Karpas-422 (cell line): ENCODE measurements around the gene SORCS2. TPM values are rescaled to one million over a fixed set of nuclear protein-coding genes. Genes with fewer than 3 reads are reported as not detected.

Source experiments
- DNase-seq: peaks from one replicate; pipeline ENCODE4 v3.0.0-alpha.2; 2015
- H2AFZ ChIP-seq: fragments of 200-600 bp; sonication (generic); 2 replicates; pipeline ENCODE4 v1.6.1; 2014; ENCODE audit warnings: antibody characterized with exemption, low read length, mixed read lengths
- H3K27ac ChIP-seq: fragments of 200-600 bp; sonication (generic); 2 replicates; pipeline ENCODE4 v1.5.1; 2014; ENCODE audit warnings: mild to moderate bottlenecking, low read length, moderate library complexity
- H3K27me3 ChIP-seq: fragments of 200-600 bp; sonication (generic); 2 replicates; pipeline ENCODE4 v1.6.1; 2014; ENCODE audit warnings: low read length, mixed read lengths
- H3K36me3 ChIP-seq: fragments of 200-600 bp; sonication (generic); 2 replicates; pipeline ENCODE4 v1.6.1; 2014; ENCODE audit warnings: low read length, mixed read lengths; ENCODE audit not compliant: insufficient read depth
- H3K4me1 ChIP-seq: fragments of 200-600 bp; sonication (generic); 2 replicates; pipeline ENCODE4 v1.6.1; 2014; ENCODE audit warnings: mild to moderate bottlenecking, low read length, mixed read lengths
- H3K4me2 ChIP-seq: fragments of 200-600 bp; sonication (generic); 2 replicates; pipeline ENCODE4 v1.6.1; 2014; ENCODE audit warnings: low read length, low read depth, mild to moderate bottlenecking; ENCODE audit not compliant: poor library complexity, severe bottlenecking
- H3K4me3 ChIP-seq: fragments of 200-600 bp; sonication (generic); 2 replicates; pipeline ENCODE4 v1.5.1; 2014; ENCODE audit warnings: mild to moderate bottlenecking, antibody characterized with exemption, low read length, mixed read lengths
- H3K79me2 ChIP-seq: fragments of 200-600 bp; sonication (generic); 2 replicates; pipeline ENCODE4 v1.6.1; 2014; ENCODE audit warnings: mild to moderate bottlenecking, low read length, mixed read lengths
- H3K9ac ChIP-seq: fragments of 200-600 bp; sonication (generic); 2 replicates; pipeline ENCODE4 v1.6.0; 2014; ENCODE audit warnings: low read length
- H3K9me2 ChIP-seq: fragments of 200-600 bp; sonication (generic), shearing (Covaris generic); replicated peaks from 2 replicates; pipeline ENCODE4 v1.6.0; 2014; ENCODE audit warnings: mild to moderate bottlenecking, low read length, moderate library complexity; ENCODE audit not compliant: insufficient read depth
- H3K9me3 ChIP-seq: fragments of 300-700, 200-600 bp; sonication (generic); 2 replicates; pipeline ENCODE4 v1.6.1; 2014; ENCODE audit warnings: low read length, mixed read lengths
- H4K20me1 ChIP-seq: fragments of 200-600 bp; sonication (generic); 2 replicates; pipeline ENCODE4 v1.6.1; 2014; ENCODE audit warnings: mild to moderate bottlenecking, antibody characterized with exemption, low read length, low read depth; ENCODE audit not compliant: insufficient read depth
- total RNA-seq: library from RNA; depleted of rRNA; stranded (reverse); fragments of >200 nt; shearing (Covaris generic); gene quantifications from 2 replicates; pipeline ENCODE4 v1.2.3, GENCODE V29; 2014; ENCODE audit warnings: low replicate concordance

Gene SORCS2
- total RNA-seq, 1 experiment from 2014 or later: not detected

DNA sequence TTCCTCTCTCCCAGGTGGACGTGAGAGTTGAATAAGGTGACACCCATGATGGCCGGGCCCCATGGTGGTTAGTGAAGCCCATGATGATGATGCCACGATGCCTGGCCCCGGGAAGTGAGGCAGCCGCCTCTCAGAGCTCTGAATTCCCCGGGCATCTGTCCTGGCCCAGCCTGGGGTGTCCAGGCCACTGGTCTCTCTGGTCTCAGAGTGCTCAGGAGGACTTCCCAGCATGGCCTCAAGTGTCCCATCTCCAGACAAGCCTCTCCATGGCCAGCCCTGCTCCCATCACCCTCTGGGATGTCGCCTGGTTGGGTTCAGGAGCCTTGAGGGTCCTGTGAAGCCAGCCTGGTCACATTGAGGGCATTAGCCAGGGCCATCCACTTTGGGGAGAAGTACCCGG is 267.1 kb downstream of the SORCS2 start:
- Histone ChIP-seq H2AFZ (no peak overlapping the region), H3K79me2 (no peaks in the 10 kb centered on the region), H4K20me1 (no peaks in the 10 kb centered on the region)

DNA sequence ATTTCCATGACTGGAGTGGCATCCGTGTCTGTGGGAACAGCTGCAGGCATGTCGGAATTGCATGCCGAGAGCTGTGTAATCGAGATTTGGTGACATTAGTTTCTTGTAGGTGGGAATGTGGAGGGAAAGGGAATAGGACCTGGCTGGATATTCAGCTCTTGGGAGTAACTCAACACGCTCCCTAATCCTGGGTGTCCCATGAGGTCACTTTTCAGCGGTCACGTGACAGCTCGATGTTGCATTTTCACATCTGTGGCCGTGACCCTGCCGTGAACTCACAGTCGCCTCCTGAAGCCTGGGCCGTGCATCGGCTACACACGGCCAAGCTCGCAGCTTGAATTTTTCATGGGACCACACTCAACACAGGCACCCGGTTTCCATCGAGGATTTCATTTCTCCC is 268.2 kb downstream of the SORCS2 start:
- Histone ChIP-seq H3K36me3 (no peaks in the 10 kb centered on the region), H3K9ac (no peak overlapping the region), H3K4me1 (no peaks in the 10 kb centered on the region), H3K9me2 (no peaks in the 10 kb centered on the region), H2AFZ (no peak overlapping the region), H3K9me3 (no peaks in the 10 kb centered on the region), H3K4me2 (no peak overlapping the region), H3K79me2 (no peaks in the 10 kb centered on the region), H3K27ac (no peak overlapping the region), H4K20me1 (no peaks in the 10 kb centered on the region), H3K4me3 (no peak overlapping the region), H3K27me3 (no peaks in the 10 kb centered on the region)
- DNase-seq: no peak

More for the DNA sequence above, 267.1 kb downstream of the SORCS2 start:
- H3K27ac ChIP-seq: no peak overlapping the region
- no peak for DNase-seq
- H3K4me2 ChIP-seq: no peak overlapping the region
- H3K36me3 ChIP-seq: no peaks in the 10 kb centered on the region
- no peaks in the 10 kb centered on the region for H3K4me1 ChIP-seq
- no peak overlapping the region for H3K9ac ChIP-seq
- H3K27me3 ChIP-seq: no peaks in the 10 kb centered on the region
- H3K4me3 ChIP-seq: no peak overlapping the region
- no peaks in the 10 kb centered on the region for H3K9me2 ChIP-seq
- no peaks in the 10 kb centered on the region for H3K9me3 ChIP-seq

DNA sequence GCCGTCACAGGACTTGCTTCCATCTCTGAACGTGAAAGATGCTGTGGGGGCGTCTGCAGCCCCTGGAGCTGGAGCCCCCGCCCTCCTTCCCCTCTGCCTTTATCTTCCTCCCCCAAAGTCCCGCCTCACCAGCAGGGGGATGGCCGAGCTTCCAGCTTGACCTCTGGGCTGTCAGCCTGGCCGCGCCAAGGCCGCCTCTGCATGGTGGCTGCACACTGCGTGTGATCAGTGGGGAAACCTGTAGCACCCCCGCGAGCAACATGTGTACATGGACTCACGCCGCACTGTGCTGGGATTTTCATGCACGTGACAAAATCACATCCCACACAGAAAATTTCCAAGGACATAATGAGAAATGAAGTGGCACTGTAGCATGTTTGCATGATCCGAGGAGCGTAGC is 268.9 kb downstream of the SORCS2 start:
- H3K4me1 ChIP-seq: no peaks in the 10 kb centered on the region
- no peak overlapping the region for H3K9ac ChIP-seq
- no peaks in the 10 kb centered on the region for H4K20me1 ChIP-seq
- no peak overlapping the region for H3K4me2 ChIP-seq
- no peaks in the 10 kb centered on the region for H3K9me2 ChIP-seq
- H3K27ac ChIP-seq: no peak overlapping the region
- no peaks in the 10 kb centered on the region for H3K36me3 ChIP-seq
- no peaks in the 10 kb centered on the region for H3K27me3 ChIP-seq
- no peak overlapping the region for H2AFZ ChIP-seq
- no peaks in the 10 kb centered on the region for H3K9me3 ChIP-seq
- no peak for DNase-seq
- no peaks in the 10 kb centered on the region for H3K79me2 ChIP-seq
- H3K4me3 ChIP-seq: no peak overlapping the region

DNA sequence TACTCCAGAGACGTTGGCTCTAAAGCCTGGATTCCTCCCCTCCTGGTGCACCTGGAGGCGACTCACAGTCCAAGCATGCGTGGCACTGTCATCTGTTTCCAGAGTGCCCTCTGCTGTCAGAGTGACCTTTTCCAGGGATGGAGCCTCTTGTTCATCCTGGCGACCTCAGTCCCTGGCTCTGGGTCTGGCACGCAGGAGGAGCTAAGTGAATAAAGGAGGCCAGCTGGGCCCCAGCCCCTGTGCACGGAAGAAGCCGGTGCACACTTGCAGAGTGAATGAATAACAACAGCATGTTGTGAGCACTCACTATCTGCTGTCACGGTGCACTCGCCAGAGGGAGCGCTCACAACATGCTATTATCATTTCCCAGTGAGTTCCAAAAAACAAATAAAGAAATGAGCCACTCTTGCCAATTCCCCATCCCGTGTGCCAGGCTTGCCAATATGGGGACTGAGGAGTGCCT is 270.2 kb downstream of the SORCS2 start:
- Histone ChIP-seq H3K9me3 (no peaks in the 10 kb centered on the region), H3K4me3 (no peak overlapping the region), H3K4me1 (no peaks in the 10 kb centered on the region), H3K27ac (no peak overlapping the region), H4K20me1 (no peaks in the 10 kb centered on the region), H3K27me3 (no peaks in the 10 kb centered on the region), H3K9me2 (no peaks in the 10 kb centered on the region), H3K36me3 (no peaks in the 10 kb centered on the region), H3K9ac (no peak overlapping the region), H2AFZ (no peak overlapping the region), H3K4me2 (no peak overlapping the region), H3K79me2 (no peaks in the 10 kb centered on the region)
- DNase-seq: no peak

DNA sequence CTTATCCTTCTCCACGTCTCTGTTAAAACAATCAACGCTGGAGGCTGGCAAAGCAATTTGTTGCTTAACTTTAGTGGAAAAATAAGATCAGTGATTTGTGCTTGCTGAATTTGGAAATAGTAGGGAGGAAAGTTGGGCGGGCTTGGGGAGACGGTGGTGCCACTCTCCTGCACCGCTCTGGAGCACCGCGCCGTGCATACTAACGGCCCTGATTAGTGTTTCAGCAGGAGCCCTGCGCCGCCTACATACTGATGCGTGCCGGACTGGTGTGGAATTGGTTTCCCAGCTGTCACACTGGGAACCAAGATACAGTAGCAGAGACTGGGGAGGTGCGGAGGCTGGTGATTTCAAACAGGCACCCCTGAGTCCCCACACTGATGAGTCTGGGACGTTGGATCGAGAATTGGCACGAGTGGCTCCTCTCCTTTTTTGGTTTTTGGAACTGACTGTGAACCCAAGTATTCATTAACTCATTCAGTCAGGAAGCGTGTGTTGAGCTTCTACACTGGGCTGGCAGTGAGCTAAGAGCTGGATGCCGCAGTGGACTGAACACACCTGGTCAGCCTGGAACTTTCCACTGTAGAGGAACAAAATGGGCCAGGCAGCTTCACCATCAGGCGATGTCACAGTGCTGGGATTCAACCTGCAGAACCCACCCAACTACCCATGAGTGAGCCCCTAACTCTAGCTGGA is 271.4 kb downstream of the SORCS2 start:
- Histone ChIP-seq H3K79me2 (no peaks in the 10 kb centered on the region), H3K27ac (no peak overlapping the region), H2AFZ (no peak overlapping the region), H3K4me3 (no peak overlapping the region), H3K4me2 (no peak overlapping the region), H4K20me1 (no peaks in the 10 kb centered on the region), H3K4me1 (no peaks in the 10 kb centered on the region), H3K9me2 (no peaks in the 10 kb centered on the region), H3K9ac (no peak overlapping the region), H3K36me3 (no peaks in the 10 kb centered on the region), H3K27me3 (no peaks in the 10 kb centered on the region), H3K9me3 (no peaks in the 10 kb centered on the region)
- DNase-seq: no peak

DNA sequence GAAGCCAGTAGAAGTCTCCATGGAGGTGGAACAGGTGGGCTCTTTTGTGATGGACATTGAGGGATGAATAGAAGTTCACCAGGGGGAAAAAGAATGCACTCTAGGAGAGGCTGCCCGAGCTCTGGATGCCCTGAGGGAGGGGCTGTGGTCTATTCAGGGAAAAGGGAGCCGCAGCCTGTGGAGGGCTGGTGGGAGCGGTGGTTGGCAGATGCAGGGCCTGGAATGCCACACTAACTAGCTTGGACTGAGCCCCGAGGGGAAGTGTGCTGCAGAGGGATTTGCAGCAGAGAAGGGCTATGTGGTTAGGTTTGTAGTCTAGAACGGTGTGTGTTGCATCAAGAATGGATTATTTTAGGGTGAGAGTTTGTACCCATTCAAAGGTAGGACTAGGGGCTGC is 271.9 kb downstream of the SORCS2 start:
- no peaks in the 10 kb centered on the region for H3K27me3 ChIP-seq
- DNase-seq: no peak
- no peak overlapping the region for H3K9ac ChIP-seq
- no peak overlapping the region for H3K27ac ChIP-seq
- no peak overlapping the region for H3K4me3 ChIP-seq
- no peaks in the 10 kb centered on the region for H3K9me2 ChIP-seq
- H3K79me2 ChIP-seq: no peaks in the 10 kb centered on the region
- H4K20me1 ChIP-seq: no peaks in the 10 kb centered on the region
- H3K9me3 ChIP-seq: no peaks in the 10 kb centered on the region
- no peak overlapping the region for H2AFZ ChIP-seq
- no peaks in the 10 kb centered on the region for H3K36me3 ChIP-seq
- H3K4me1 ChIP-seq: no peaks in the 10 kb centered on the region
- no peak overlapping the region for H3K4me2 ChIP-seq

DNA sequence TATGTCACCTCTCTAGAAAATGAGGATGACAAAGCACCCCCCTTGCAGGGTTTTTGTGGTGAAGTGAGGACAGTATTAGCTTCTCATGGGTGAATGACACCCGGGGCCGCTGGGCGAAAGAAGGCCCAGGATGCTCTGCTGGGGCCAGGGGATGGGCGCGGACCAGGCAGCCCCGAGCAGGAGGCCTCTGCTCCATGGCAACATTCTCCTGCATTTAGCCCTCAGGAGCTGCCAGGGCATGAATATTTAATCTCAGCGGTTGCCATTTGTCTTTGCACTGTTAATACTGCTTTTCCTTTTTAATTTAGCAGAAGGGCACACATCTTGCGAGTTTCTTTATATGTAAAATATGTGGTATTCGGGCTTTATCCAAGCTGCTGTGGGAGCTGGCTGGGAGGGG is 272.7 kb downstream of the SORCS2 start:
- Histone ChIP-seq H2AFZ (no peak overlapping the region), H3K9me2 (no peaks in the 10 kb centered on the region), H3K79me2 (no peaks in the 10 kb centered on the region), H3K27me3 (no peaks in the 10 kb centered on the region), H3K9me3 (no peaks in the 10 kb centered on the region), H3K4me3 (no peak overlapping the region), H3K27ac (no peak overlapping the region), H3K9ac (no peak overlapping the region), H3K4me2 (no peak overlapping the region), H4K20me1 (no peaks in the 10 kb centered on the region), H3K4me1 (no peaks in the 10 kb centered on the region), H3K36me3 (no peaks in the 10 kb centered on the region)
- DNase-seq: no peak

DNA sequence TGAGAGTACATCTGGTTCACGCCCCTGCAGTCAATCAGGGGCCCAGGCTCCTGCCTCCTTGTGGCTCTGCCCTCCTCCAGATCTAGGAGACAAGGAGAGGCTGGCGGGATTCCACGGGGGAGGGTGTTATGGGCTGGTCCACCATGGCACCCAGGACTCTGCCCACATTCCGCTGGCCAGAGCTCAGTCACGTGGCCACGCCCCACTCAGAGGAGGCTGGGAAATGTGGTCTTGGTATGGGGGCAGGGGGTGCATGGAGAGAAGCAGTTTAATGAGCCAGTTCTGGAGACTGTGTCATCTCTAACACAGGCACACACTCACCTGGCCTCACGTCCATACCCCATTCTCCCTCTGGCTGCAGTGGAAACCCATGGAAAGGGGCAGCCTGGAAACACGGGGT is 273.9 kb downstream of the SORCS2 start:
- Histone ChIP-seq H3K4me3 (no peak overlapping the region), H3K9me3 (no peaks in the 10 kb centered on the region), H4K20me1 (no peaks in the 10 kb centered on the region), H2AFZ (no peak overlapping the region), H3K27me3 (no peaks in the 10 kb centered on the region), H3K4me2 (no peak overlapping the region), H3K27ac (no peak overlapping the region), H3K9me2 (no peaks in the 10 kb centered on the region), H3K9ac (no peak overlapping the region), H3K79me2 (no peaks in the 10 kb centered on the region), H3K4me1 (no peaks in the 10 kb centered on the region), H3K36me3 (no peaks in the 10 kb centered on the region)
- DNase-seq: no peak
